Measurements from ENCODE around the gene ADTRP. TPM values are rescaled to one million over a fixed set of nuclear protein-coding genes. Genes with fewer than 3 reads are reported as not detected.

ADTRP gene
- total and polyA plus RNA-seq, 9 donors = 0.12 to 0.80 (median 0.34) TPM; not detected in 5

GRCh38 chr6:11722805-11723631 is 55.6 kb downstream of the ADTRP start:
- H3K27me3 ChIP-seq = no peaks in the 10 kb centered on the region
- H3K9me3 ChIP-seq = no peaks in the 10 kb centered on the region
- no peaks in the 10 kb centered on the region for H3K4me1 ChIP-seq (ENCODE audit: insufficient read depth)
- DNase-seq = no peak
- TF ChIP-seq CTCF (IDR thresholded peaks at IDR 0.05) = no peak
- no peak for TF ChIP-seq EP300 (IDR thresholded peaks at IDR 0.05)
- no peak for TF ChIP-seq POLR2A (IDR thresholded peaks at IDR 0.05)
- no peak overlapping the region for H3K4me3 ChIP-seq
- WGBS, 3 donors = 76 to 84% (median 80%) methylated on average over 9 of the region's 9 CpGs
- intact Hi-C loops (cut with DNase I) = no loop called here
- no peaks in the 10 kb centered on the region for H3K36me3 ChIP-seq
- H3K27ac ChIP-seq = no peak overlapping the region

- Histone ChIP-seq H3K27me3 (no peaks in the 10 kb centered on the region), H3K4me3 (no peak overlapping the region), H3K4me1 (ENCODE audit: insufficient read depth) (no peaks in the 10 kb centered on the region), H3K27ac (no peak overlapping the region), H3K36me3 (no peaks in the 10 kb centered on the region), H3K9me3 (no peaks in the 10 kb centered on the region)
- TF ChIP-seq EP300 (IDR thresholded peaks at IDR 0.05) (no peak), POLR2A (IDR thresholded peaks at IDR 0.05) (no peak), CTCF (IDR thresholded peaks at IDR 0.05) (no peak)
- intact Hi-C loops (cut with DNase I) = no loop called here
- no peak for DNase-seq
- WGBS, 3 donors = 86 to 92% (median 87%) methylated on average over 6 of the region's 6 CpGs
These were observed 56.4 kb downstream of the ADTRP start for GRCh38 chr6:11722220-11722619.

- intact Hi-C loops (cut with DNase I) = no loop called here
- H3K4me1 ChIP-seq (ENCODE audit: insufficient read depth) = no peaks in the 10 kb centered on the region
These were observed 60.1 kb downstream of the ADTRP start for GRCh38 chr6:11718463-11718862.

GRCh38 chr6:11718031-11718430 is 60.6 kb downstream of the ADTRP start:
- TF ChIP-seq EP300 (IDR thresholded peaks at IDR 0.05) (no peak), CTCF (IDR thresholded peaks at IDR 0.05) (no peak), POLR2A (IDR thresholded peaks at IDR 0.05) (no peak)
- Histone ChIP-seq H3K36me3 (no peaks in the 10 kb centered on the region), H3K9me3 (no peaks in the 10 kb centered on the region), H3K4me3 (no peak overlapping the region), H3K27me3 (no peaks in the 10 kb centered on the region), H3K4me1 (ENCODE audit: insufficient read depth) (no peaks in the 10 kb centered on the region), H3K27ac (no peak overlapping the region)
- intact Hi-C loops (cut with DNase I) = no loop called here
- DNase-seq = no peak
- 94 to 98% (median 96%) methylated on average over 1 of the region's 1 CpG for whole genome bisulfite sequencing, 3 donors

More at GRCh38 chr6:11718463-11718862, 60.1 kb downstream of the ADTRP start:
- H3K9me3 ChIP-seq = no peaks in the 10 kb centered on the region
- no peak overlapping the region for H3K4me3 ChIP-seq
- no peak overlapping the region for H3K27ac ChIP-seq
- no peaks in the 10 kb centered on the region for H3K27me3 ChIP-seq
- no peak for DNase-seq
- no peak for TF ChIP-seq CTCF (IDR thresholded peaks at IDR 0.05)
- no peak for TF ChIP-seq EP300 (IDR thresholded peaks at IDR 0.05)
- TF ChIP-seq POLR2A (IDR thresholded peaks at IDR 0.05) = no peak
- H3K36me3 ChIP-seq = no peaks in the 10 kb centered on the region

Data from ovary (tissue), 9 donors.